ENCODE data around the gene MUC5B. TPM values are rescaled to one million over a fixed set of nuclear protein-coding genes. Genes with fewer than 3 reads are reported as not detected.

The MUC5B gene
- total RNA-seq, 1 experiment from 2014 or later, result not detected

GRCh38 chr11:1230456-1231395 lies 7.9 kb downstream of the MUC5B start:
- DNase-seq (ENCODE audit: unreplicated experiment), result no peak
- BruUV-seq (replicated peaks), result no TSS peak
- H3K27ac Mint-ChIP-seq (ENCODE audit: low read depth, unreplicated experiment), result no peak overlapping the region
- no peaks in the 10 kb centered on the region for H3K36me3 Mint-ChIP-seq (ENCODE audit: insufficient read depth, unreplicated experiment)
- POLR2A ChIA-PET, result interaction anchor here (0.7 kb wide), 1 partner anchor 9 kb away, joined by 5 read pairs; no protein-coding TSS in a partner anchor
- H3K4me1 Mint-ChIP-seq (ENCODE audit: insufficient read depth, unreplicated experiment), result no peaks in the 10 kb centered on the region
- intact Hi-C loops (cut with micrococcal nuclease), result no loop called here
- H3K9me3 Mint-ChIP-seq (ENCODE audit: unreplicated experiment), result no peaks in the 10 kb centered on the region
- TF ChIP-seq, protein P1, sequence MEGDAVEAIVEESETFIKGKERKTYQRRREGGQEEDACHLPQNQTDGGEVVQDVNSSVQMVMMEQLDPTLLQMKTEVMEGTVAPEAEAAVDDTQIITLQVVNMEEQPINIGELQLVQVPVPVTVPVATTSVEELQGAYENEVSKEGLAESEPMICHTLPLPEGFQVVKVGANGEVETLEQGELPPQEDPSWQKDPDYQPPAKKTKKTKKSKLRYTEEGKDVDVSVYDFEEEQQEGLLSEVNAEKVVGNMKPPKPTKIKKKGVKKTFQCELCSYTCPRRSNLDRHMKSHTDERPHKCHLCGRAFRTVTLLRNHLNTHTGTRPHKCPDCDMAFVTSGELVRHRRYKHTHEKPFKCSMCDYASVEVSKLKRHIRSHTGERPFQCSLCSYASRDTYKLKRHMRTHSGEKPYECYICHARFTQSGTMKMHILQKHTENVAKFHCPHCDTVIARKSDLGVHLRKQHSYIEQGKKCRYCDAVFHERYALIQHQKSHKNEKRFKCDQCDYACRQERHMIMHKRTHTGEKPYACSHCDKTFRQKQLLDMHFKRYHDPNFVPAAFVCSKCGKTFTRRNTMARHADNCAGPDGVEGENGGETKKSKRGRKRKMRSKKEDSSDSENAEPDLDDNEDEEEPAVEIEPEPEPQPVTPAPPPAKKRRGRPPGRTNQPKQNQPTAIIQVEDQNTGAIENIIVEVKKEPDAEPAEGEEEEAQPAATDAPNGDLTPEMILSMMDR (IDR thresholded peaks at IDR 0.05; ENCODE audit: unreplicated experiment), result no peak
- CTCF ChIA-PET, result no interaction called here
- no peak overlapping the region for H3K4me3 Mint-ChIP-seq (ENCODE audit: unreplicated experiment)
- H3K27me3 Mint-ChIP-seq (ENCODE audit: insufficient read depth, unreplicated experiment), result no peaks in the 10 kb centered on the region

- BruUV-seq (replicated peaks), result no TSS peak
- TF ChIP-seq, protein P1 (IDR thresholded peaks at IDR 0.05; ENCODE audit: unreplicated experiment), result no peak
- no peaks in the 10 kb centered on the region for H3K4me1 Mint-ChIP-seq (ENCODE audit: insufficient read depth, unreplicated experiment)
- CTCF ChIA-PET, result no interaction called here
- no peaks in the 10 kb centered on the region for H3K9me3 Mint-ChIP-seq (ENCODE audit: unreplicated experiment)
- POLR2A ChIA-PET, result no interaction called here
- no peak overlapping the region for H3K27ac Mint-ChIP-seq (ENCODE audit: low read depth, unreplicated experiment)
- intact Hi-C loops (cut with micrococcal nuclease), result no loop called here
- H3K27me3 Mint-ChIP-seq (ENCODE audit: insufficient read depth, unreplicated experiment), result no peaks in the 10 kb centered on the region
- DNase-seq (ENCODE audit: unreplicated experiment), result no peak
- H3K36me3 Mint-ChIP-seq (ENCODE audit: insufficient read depth, unreplicated experiment), result no peaks in the 10 kb centered on the region
- no peak overlapping the region for H3K4me3 Mint-ChIP-seq (ENCODE audit: unreplicated experiment)
Observed at GRCh38 chr11:1231396-1232020, 8.6 kb downstream of the MUC5B start.

GRCh38 chr11:1232021-1232882 lies 9.4 kb downstream of the MUC5B start:
- H3K4me3 Mint-ChIP-seq (ENCODE audit: unreplicated experiment), result no peak overlapping the region
- no peaks in the 10 kb centered on the region for H3K9me3 Mint-ChIP-seq (ENCODE audit: unreplicated experiment)
- H3K27ac Mint-ChIP-seq (ENCODE audit: low read depth, unreplicated experiment), result no peak overlapping the region
- intact Hi-C loops (cut with micrococcal nuclease), result no loop called here
- H3K4me1 Mint-ChIP-seq (ENCODE audit: insufficient read depth, unreplicated experiment), result no peaks in the 10 kb centered on the region
- no peak for DNase-seq (ENCODE audit: unreplicated experiment)
- no peaks in the 10 kb centered on the region for H3K36me3 Mint-ChIP-seq (ENCODE audit: insufficient read depth, unreplicated experiment)
- CTCF ChIA-PET, result no interaction called here
- POLR2A ChIA-PET, result no interaction called here
- no peaks in the 10 kb centered on the region for H3K27me3 Mint-ChIP-seq (ENCODE audit: insufficient read depth, unreplicated experiment)
- TF ChIP-seq, protein P1 (IDR thresholded peaks at IDR 0.05; ENCODE audit: unreplicated experiment), result no peak
- no TSS peak for BruUV-seq (replicated peaks)

- CTCF ChIA-PET, result no interaction called here
Observed at GRCh38 chr11:1232883-1233321, 10.0 kb downstream of the MUC5B start.

More at GRCh38 chr11:1232883-1233321, 10.0 kb downstream of the MUC5B start:
- H3K36me3 Mint-ChIP-seq (ENCODE audit: insufficient read depth, unreplicated experiment), result no peaks in the 10 kb centered on the region
- intact Hi-C loops (cut with micrococcal nuclease), result no loop called here
- H3K9me3 Mint-ChIP-seq (ENCODE audit: unreplicated experiment), result no peaks in the 10 kb centered on the region
- H3K27ac Mint-ChIP-seq (ENCODE audit: low read depth, unreplicated experiment), result no peak overlapping the region
- H3K4me1 Mint-ChIP-seq (ENCODE audit: insufficient read depth, unreplicated experiment), result no peaks in the 10 kb centered on the region
- H3K4me3 Mint-ChIP-seq (ENCODE audit: unreplicated experiment), result no peak overlapping the region
- no peak for DNase-seq (ENCODE audit: unreplicated experiment)
- TF ChIP-seq, protein P1 (IDR thresholded peaks at IDR 0.05; ENCODE audit: unreplicated experiment), result no peak
- BruUV-seq (replicated peaks), result no TSS peak
- no peaks in the 10 kb centered on the region for H3K27me3 Mint-ChIP-seq (ENCODE audit: insufficient read depth, unreplicated experiment)
- POLR2A ChIA-PET, result interaction anchor here (0.6 kb wide), 1 partner anchor 68 kb away, joined by 3 read pairs; no protein-coding TSS in a partner anchor

Data from MCF 10A (cell line).